ENCODE measurements around the gene HOXA9.

Gene HOXA9

GRCh38 chr7:27134392-27134791, 30.9 kb downstream of the HOXA9 start:
- in situ Hi-C loops (cut with MboI; ENCODE audit: low sequenced_read_pairs): no loop called here

DNA sequence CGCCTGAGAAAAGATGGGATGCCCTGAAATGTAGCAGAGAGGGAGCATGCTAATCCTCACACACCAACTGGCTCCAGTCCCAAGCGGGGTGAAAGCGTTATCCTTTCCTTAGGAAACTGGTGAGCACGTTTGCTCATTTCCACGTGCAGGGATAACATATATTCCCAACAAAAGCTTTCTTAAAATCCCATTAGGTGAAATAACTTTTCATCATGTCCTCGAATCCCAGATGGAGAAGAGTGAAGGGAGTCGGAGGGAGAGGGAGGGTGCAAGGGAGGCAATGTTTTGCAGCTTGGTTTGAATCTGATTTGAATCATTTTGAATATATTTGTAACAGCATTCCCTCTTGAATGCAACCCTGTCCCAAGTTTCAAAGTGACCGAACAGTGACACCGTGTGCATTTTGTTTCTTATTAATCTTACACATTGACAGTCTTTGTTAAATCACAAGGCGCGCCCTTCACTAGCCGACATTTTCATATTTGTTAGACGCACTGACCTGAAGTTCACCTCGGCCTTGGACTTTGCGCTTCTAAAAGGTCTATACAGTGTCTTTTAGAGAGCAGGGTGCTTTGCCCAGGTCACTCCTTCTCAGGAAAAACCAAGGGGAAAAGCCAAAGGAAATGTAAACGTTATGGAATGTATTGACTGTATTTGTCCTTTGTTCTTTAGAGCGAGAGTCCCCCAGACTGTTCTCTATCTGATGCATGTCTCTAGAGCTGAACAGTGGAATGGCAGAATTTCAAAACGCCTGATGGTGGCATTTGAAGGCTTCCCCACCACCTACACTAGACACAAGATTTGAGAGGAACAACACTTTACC, 31.7 kb downstream of the HOXA9 start:
- in situ Hi-C loops (cut with MboI; ENCODE audit: low sequenced_read_pairs): no loop called here

GRCh38 chr7:27132978-27133377, 32.4 kb downstream of the HOXA9 start:
- in situ Hi-C loops (cut with MboI; ENCODE audit: low sequenced_read_pairs): no loop called here

GRCh38 chr7:27132214-27132613, 33.1 kb downstream of the HOXA9 start:
- in situ Hi-C loops (cut with MboI; ENCODE audit: low sequenced_read_pairs): no loop called here

DNA sequence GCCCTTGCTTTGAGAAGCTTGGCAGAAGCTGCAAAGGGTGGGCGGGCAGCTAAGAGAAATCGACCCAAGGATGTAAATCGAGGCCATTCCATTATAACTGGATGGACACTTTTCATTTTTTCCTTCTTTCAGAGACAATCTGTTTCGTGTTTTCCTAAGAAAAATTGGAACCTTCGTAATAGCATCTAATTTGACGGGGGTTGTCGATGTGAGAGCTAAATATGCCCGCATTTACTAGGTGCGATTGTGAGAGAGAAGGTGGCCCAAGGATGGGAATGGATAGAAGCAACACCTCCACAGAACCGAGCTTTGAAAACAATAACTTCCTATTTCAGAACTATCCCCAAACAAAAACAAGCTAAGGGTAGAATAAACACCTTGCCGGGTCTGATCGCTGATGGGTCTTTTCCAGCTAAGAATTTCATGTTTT, 33.9 kb downstream of the HOXA9 start:
- in situ Hi-C loops (cut with MboI; ENCODE audit: low sequenced_read_pairs): no loop called here

- in situ Hi-C loops (cut with MboI; ENCODE audit: low sequenced_read_pairs): no loop called here
Observed at GRCh38 chr7:27130540-27131389, 34.6 kb downstream of the HOXA9 start, which contains the start of gene HOXA4. HOXA4 (minus strand) TSS chr7:27130757; CDS start chr7:27130733, 24 bp downstream.

- in situ Hi-C loops (cut with MboI; ENCODE audit: low sequenced_read_pairs): no loop called here
Observed at GRCh38 chr7:27129729-27130539, 35.4 kb downstream of the HOXA9 start.

DNA sequence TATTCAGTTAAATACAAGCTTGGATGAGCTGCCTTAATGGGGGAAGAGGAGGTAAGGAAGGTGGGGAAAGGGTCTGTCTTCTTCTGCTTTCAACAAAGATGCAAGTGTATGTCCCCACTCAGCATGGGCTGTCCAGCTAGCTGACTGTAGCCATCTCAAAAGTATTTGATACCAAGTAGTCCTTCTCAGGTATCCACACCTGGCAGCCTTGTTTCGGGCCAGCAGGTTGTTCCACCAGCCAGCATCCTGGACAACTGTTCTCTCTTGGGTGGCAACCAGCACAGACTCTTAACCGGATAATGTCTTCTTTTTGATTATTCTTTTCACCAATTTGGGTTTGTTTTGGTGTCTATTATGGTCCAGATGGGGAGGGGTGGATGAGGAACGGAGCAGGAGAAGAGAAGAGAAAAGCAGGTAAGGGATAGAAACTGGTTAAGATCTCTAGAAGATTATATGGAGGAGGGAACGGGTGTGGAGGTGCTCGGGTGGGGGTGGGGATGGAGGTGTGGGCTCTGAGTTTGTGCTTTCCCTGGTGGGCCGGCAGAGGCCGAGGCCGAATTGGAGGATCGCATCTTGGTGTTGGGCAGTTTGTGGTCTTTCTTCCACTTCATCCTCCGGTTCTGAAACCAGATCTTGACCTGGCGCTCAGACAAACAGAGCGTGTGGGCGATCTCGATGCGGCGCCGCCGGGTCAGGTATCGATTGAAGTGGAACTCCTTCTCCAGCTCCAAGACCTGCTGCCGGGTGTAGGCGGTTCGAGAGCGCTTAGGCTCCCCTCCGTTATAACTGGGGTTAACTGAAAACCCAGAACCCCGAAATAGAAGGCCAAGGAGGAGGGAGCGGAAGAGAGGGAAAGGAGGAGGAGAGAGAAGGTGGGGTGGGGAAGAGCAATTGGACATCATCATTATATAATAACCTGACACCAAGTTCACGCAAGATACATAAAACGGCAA, 36.3 kb downstream of the HOXA9 start:
- in situ Hi-C loops (cut with MboI; ENCODE audit: low sequenced_read_pairs): no loop called here

DNA sequence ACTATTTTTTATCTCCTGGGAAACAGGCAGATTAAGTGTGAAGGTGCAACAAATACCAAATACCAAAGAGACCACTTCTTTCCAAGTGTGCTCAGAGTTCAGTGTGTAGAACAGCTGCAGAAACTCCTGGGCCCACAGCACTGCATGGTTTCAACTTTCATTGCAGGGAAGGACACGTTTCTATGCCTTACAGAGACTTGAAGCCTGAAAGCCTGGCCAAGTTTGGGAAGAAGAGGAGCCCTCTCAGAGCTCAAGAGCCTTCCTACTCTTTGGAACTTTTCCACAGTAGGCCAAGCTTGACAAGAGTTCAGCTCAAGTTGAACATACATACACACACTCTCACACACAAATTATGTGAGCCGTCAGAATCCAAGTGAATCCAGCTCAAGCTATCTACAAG, 37.3 kb downstream of the HOXA9 start:
- in situ Hi-C loops (cut with MboI; ENCODE audit: low sequenced_read_pairs): no loop called here

GRCh38 chr7:27126596-27127327, 38.6 kb downstream of the HOXA9 start:
- in situ Hi-C loops (cut with MboI; ENCODE audit: low sequenced_read_pairs): no loop called here

DNA sequence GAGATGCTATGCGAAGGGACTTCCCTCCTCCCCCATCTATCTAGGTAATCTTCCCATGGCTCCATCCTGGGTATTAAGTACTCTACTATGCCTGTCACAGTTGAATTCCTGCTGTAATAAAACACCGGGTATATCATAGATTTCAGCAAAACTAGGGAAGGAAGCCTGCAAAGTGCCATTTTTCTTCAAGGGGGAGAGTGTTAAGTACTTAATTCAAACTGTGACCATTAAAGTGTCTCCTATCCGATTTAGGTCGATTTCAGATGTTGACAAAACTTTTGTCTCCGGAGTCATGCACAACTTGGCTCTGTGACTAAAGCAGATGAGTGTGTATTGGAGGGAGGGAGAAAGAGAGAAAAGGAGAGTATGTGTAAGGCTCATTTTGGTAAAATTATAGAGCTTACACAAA, 39.3 kb downstream of the HOXA9 start:
- in situ Hi-C loops (cut with MboI; ENCODE audit: low sequenced_read_pairs): no loop called here

DNA sequence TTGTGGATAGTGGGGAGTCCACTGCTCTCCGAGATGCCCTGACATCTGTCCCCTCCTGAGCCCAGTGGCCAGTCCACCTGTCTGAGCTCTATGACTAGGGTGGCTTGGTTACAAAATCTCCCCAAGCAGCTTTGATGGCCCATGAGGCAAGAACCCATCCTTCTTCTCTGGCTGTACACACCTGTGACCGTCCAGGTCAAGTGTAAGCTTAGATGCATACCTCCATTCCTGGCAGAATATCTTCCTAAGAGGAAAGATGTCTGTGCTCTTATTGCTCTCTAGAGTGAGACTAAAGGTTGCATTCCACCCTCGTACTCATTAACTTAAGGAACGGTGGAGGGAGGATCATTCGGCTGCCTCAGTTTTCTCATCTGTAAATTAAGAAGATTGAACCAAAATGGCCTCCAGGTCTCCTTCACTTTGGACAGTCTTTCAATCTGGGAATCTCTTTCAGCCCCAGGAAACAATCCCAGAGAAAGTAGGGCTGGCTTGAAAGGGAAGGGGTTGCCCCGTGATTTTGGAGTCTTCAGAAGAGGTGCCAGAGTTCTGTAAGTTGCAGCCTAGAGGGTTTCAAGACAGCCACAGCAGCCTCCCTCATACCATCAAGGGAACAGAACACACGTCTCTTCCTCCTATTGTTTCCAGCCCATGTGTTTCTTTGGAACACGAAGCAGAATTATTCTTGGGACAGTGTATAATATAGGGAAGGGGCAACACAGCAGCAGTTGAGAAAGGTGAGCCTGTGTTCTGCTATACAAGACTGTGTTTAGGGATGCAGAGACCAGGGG, 40.2 kb downstream of the HOXA9 start:
- in situ Hi-C loops (cut with MboI; ENCODE audit: low sequenced_read_pairs): no loop called here

- in situ Hi-C loops (cut with MboI; ENCODE audit: low sequenced_read_pairs): no loop called here
Observed at GRCh38 chr7:27124096-27124901, 41.0 kb downstream of the HOXA9 start.

DNA sequence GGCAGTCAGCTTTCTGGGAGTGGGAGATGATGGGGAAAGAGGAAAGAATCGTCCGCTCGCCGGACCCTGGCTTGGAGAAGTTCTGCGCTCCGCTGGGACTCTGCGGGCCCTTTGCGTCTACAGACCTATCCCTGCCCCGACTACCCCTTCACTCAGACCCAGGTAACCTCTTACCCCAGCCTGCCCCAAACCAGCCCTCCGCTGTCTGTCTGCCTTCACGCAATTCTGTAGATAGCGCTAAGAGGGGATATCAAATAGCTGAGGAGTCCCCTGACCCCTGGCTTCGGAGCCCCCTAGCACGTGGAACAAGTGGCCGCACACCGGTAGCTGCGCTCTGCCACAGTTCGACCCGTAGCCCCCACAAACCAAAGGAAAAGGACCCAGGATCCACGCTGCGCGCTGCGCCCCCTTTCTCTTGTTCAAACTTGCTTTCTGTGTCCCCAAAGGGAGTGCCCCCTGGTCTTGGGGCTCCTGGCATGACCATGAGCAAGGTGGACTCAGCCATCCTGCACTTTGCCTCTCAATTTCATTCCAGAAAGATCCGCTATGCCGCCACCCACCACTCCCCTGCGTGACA, 41.8 kb downstream of the HOXA9 start:
- in situ Hi-C loops (cut with MboI; ENCODE audit: low sequenced_read_pairs): no loop called here

DNA sequence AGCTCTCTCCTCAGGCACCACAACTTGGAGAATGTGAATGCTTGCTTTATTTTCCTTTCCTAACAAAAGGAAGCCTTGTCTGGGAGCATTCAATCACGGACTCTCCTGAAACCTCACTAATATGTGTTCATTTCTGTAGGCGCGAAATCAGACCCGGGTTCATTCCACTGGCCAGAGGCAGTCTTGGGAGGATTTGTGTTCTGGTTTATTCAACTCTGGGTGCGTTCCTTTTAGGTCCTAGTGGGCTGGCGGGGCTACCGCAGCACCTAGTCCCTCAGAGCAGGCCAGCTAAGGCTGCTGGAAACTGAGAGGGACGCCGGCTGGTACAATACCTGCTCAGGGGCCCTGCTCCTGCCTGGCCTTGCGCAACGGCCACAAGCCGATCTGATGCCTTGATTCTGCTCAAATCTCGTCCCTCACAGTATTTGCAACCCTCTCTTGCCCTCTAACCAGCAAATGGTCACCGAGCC, 42.3 kb downstream of the HOXA9 start:
- in situ Hi-C loops (cut with MboI; ENCODE audit: low sequenced_read_pairs): no loop called here

- in situ Hi-C loops (cut with MboI; ENCODE audit: low sequenced_read_pairs): no loop called here
Observed at GRCh38 chr7:27122077-27122910, 43.0 kb downstream of the HOXA9 start.

Measured in HL-60/S4 treated with phorbol 12-myristate 13-acetate at 8.2 ng/mL for 4 days and 3 days (cell line).